Tongue (tissue), 2 donors: Measurements from ENCODE around the gene TEX29. TPM values are rescaled to one million over a fixed set of nuclear protein-coding genes. Genes with fewer than 3 reads are reported as not detected.

Experiments used
- DNase-seq: peaks from one replicate; pipeline ENCODE4 v3.0.0-alpha.2; 2015
- total RNA-seq: library from RNA; depleted of rRNA; stranded (reverse); fragments of >200 nt; gene quantifications from one replicate; pipeline ENCODE4 v1.2.3, GENCODE V29; 2014

TEX29 gene
- total RNA-seq, 1 donor from 2014 or later: 0.72 TPM

DNA sequence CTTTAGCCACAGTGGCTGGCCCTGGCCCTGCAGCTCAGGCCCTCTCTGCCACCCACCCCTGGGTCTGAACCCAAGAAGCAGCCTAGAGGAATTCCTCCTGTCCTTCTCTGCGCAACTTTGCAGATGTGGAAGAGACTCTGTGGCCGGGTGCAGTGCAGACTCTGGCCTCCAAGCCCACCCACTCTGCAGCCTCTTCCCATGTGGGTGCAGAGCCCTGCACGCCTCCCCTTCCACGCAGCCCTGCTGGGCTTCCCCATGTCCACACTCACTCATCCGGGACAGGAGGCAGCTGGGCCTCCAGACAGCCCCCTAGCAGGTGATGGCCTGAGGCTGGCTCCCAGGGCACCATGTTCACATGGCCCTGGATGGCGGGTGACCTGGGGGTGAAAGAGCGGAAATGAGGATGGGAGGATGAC, 2.5 kb downstream of the TEX29 start:
- DNase-seq: no peak

DNA sequence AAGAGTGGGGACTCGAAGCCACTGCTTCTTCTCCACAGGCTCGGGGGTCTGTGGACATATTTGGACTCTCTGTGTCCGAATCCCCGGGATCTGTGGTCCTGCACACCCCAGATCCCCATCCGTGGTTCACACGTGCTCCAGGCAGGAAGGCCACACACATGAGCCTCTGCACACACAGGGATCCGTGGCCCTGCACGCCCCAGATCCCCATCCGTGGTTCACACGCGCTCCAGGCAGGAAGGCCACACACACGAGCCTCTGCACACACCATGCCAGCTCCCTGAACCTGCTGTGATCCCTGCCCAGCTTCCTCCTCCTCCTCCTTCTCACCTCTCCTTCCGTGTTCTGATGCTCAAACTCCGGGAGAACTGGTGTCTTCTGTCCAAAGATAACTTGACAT, 3.1 kb downstream of the TEX29 start:
- no peak for DNase-seq

DNA sequence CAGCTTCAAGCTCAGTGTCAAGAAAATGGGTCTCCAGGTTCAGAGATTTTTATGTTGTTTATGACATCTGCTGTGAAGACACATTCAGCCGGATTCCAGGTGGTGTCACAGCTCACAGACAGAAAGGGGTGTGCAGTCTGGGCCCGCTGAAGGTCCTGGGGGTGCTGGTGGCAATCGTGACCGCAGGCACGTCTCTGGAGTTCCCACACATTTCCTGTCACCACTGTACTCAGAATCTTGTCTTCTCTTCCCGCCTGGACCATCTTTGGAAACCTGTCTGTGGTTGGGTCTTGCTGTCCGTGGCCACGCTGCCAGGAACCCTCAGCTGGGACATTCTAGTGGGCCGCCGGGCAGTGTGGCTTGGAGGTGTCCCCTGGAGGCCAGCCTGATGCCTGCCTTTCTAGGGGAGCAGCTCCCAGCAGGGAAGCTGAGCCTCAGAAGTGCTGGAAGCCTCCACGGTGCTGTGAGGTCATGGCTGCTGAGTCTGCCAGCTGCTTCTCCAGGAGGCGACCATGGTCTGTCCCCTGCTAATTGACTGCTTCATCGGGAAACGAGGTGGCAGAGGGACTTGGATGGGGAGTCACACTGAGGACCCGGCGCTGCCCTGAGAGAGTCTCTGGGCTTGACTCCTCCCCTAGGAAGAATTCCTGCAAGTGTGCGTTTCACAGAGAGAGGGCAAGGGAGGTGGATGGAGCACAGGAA, 3.7 kb downstream of the TEX29 start:
- no peak for DNase-seq

DNA sequence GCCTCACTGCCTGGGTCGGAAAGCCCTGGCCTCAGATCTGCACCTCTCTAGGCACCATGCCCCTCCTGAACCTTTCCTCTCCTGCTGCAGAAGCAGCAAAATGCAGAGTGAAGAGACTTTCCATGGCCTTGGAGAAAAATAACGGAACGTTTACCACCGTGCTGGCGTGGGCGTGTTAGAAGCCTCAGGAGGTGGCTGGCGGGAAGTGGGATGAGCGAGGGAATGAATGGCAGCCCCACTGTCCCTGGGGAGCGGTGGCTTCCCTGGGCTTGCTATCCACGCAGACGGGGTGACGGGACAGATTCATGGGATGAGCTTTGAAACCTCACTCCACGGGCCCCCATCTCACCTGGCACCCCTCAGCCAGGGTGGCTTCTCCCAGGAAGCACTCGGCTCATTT, 4.3 kb downstream of the TEX29 start:
- DNase-seq: no peak

DNA sequence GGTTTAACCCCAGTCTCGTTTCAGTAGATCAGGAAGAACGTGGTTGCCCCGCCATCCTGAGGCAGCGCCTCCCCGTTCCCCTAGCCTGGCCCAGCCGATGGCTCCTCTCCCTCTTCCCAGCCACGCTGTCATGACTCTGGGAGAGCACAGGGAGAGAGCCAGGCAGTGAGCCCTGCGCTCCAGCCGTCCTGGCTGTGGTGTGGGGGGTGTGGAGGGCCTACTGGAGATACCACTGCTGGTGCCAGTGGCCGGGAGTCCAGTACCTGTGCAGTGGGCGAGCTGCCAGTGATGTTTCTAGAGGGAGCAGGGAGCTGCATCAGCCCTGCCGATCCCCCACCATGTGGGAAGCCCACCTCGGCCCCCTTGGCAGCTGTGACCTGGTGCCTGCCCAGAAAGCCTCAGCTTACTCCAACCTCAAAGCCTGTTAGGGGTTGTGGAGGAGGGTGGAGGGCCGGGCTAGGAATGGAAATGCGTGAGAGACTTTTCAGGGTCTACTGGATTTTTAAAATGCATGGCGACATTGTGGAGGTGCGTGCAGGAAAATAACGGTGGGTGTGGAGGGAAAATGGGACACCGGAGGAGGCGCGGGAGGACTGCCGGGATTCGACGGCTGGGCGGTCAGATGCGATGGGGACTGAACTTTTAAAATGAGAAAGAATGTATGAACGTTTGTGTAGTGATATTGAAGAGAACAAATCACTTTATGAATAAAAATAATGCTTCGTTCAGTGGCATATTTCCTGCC, 4.9 kb downstream of the TEX29 start:
- DNase-seq: no peak

DNA sequence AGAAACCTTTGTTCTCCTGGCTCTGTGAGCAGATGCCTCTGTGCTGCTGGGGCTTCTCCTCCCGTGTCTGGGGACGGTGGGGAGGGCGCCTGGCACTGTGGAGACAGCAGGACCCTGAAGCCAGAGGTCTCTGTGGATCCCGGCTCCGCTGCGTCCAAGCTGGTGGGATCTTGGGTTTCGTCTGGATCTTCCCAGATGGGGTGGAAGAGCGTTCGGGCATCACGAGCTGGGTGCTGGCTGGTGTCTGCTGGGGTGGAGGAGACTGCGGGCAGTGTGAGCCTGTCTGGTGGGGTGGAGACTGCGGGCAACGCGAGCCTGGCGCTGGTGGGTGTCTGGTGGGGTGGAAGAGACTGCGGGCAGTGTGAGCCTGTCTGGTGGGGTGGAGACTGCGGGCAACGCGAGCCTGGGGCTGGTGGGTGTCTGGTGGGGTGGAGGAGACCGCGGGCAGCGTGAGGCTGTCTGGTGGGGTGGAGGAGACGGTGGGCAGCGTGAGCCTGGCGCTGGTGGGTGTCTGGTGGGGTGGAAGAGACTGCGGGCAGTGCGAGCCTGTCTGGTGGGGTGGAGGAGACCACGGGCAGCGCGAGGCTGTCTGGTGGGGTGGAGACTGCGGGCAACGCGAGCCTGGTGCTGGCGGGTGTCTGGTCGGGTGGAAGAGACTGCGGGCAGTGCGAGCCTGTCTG, 5.6 kb downstream of the TEX29 start:
- no peak for DNase-seq

DNA sequence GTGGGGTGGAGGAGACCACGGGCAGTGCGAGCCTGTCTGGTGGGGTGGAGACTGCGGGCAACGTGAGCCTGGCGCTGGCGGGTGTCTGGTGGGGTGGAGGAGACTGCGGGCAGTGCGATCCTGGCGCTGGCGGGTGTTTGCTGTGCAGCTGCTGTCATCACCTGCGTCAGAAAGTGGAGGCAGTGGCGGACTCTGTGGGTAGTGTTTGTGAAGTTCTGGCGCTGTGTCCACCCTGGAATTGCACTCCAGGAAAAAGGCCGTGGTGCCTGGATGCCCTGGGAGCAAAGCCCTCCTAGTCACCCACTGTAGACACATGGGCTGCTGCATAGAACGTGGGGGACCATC, 6.2 kb downstream of the TEX29 start:
- DNase-seq: no peak

DNA sequence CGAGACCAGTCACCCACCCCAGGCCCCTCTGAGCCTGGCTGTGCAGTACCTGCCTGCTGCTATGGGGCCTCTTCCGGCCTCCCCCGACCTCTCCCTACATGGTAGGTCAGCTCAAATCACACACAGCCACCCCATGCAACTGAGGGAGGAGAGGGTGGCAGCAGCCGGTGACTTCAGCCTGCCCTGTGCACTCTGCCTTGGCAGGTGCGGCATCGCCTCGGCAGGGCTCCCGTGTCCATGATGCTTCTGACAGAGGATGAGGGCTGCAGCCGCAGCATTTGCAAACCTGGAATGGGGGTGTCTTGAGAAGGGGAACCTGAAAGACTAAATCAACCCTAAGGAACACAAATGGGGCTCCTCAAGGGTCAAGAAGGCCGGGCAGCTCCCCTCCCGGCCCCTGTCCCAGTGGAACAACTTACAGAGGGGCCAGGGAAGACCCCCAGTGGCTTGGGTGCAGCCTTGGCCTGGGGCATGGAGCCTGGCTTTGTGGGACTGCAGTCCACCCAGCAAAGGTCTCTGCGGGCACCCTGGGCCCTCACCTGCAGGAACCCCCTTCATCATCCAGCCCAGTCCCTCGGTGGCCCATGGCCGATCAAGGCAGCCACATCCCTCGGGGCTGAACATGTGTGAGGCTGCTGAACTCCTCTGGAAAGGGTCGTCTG, 6.7 kb downstream of the TEX29 start:
- DNase-seq: no peak

DNA sequence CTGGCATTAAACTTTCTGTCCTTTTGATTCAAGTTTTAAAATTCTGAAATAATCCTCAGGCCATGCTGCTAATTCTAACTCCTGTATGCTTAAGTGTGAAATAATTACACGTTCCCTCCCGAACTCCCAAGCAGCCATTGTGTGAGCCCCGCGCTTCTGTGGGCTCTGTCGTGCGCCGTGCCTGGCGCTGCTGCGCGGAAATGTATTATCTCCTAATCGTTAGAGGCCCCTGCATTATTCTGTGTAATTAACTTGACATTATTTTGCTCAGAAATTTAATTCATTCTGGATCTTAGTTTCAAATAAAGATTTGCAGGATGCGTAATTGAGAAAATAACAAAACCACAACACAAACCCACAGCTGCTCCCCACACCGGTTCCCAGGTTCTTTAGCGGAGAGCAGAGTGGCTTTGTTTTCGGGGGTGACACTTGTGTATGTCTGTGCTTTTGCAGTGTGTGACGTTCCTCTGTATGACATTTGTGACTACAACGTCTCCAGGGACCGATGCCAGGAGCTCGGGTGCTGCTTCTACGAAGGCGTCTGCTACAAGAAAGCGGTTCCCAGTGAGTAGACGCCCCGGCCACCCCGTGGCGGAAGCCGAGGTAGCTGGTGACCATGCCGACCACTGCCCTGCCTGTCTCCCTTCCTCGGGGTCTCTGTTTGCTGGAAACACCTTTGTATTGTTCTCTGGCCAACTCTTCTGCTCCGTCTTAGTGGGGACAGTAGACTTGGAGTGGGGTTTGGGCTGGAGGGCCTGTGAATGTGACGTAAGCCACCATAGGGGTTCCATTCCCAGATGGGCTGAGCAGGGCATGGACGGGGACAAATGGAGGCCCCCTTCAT, 7.5 kb downstream of the TEX29 start:
- DNase-seq: no peak

DNA sequence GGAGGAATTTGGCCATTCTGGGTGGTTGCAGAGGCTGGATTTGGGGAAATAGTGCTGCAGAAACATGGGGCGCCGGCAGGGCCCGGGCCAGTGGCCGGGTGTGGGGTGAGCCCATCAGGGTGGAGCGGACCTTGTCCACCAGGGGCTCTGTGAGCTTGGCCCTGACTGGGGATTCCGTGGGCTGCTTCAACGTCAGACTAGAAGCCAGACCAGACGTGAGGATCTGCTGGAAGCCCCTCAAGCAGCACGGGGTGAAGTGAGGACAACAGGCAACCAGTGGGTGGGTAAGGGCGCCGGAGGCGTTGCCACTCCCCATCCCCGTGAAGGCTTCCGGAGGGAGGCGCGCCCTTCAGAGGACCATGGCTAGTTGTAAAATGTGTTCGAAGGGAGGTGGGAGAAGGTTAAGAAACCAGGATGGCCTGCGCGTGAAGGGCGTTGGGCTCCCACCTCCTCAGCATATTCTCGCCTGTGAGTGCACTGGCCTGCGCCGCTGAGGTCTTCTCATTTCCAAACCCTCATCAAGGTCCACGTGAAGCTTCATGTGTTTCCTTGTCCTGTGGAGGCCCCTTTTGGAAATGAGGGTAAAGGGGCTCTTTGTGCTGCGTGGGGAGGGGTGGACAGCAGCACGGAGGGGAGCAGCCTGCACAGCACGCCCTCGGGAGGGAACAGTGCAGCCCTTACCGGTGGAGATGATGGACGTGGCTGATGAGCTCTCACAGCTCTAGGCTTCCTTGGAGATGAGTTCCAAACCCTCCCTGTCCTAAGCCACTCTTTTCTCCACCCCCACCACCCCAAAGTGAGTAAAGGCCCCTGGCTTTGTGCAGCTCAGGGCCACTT, 8.3 kb downstream of the TEX29 start:
- DNase-seq: no peak

DNA sequence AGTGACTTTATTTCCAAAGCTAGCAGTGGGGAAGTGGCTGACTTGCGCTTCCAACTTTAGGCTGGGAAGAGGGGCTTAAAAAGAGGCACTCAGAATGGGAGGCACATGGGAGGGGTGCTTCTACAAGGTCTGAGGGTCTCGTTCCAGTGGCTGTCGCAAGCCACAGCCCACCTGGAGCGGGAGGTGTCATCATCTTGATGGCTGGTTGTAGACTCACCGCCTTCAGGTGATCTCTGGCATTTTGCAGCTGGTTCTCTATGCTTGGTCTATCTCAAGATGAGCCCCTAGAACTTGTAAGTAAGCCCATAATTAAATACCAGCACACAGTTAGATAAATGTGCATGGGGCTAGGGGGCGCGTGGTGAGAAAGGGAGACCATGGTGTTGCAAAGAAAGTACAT, 9.2 kb downstream of the TEX29 start:
- DNase-seq: no peak

DNA sequence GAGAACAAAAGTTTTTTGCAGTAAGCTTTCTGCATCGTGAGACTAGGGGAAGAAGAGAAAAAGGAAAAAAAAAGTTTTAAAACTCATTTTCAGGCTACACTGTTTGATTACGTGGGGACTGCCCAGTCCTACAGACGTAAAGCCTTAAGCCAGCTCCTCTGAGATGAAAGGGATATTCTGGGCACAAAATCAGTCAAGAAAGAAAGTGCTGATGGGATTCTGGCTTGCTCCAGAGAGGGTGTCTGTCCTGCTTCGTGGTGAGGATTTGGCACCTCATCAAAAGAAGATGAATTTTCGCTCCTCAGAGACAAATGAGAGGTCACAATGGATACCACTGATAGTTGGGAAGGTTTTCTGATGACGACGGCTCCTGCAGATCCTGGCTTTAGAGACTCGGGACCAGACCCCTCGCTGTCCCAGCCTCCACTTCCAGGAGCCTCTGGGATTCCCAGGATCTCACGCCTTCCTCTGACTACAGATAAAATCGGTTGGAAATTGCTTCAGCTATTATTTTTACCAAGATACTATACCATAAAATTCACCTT, 9.7 kb downstream of the TEX29 start:
- no peak for DNase-seq

DNA sequence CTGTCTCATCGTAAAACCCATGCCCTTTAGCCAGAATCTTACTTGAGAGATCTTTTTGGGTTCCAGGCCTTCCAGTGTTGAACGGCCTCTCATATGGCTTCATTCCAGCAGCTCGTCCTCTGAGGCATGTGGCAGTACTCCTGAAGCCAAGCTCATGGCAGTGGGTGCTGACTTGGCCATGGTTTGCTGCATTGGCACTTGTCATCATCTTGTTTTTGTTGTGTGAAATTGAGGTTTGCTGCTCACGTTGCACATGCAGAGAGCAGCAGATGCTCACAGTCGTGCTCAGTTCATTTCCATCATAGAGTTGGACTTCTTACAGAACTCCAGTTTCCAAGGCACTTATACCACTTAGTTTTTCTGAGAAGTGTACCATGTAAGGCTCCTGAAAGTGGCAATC, 14.9 kb downstream of the TEX29 start:
- no peak for DNase-seq

DNA sequence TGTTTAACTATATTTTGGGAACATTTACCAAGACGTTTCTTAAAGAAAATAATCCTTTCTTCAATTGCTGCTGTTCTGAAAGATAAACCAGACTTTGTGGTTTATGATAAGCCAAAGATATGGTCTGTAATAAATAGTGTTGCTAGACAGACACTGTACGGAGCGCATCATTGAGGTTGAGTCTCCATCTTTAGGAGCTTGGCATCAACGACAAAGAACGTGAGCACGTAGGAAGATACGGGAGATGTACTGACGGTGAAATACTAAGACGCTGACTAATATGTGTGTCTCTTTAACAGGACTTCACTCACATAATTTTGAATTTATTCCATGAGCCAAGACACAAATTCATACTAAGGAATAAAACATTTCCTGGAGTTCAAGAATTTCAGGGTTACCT, 16.2 kb downstream of the TEX29 start:
- no peak for DNase-seq

DNA sequence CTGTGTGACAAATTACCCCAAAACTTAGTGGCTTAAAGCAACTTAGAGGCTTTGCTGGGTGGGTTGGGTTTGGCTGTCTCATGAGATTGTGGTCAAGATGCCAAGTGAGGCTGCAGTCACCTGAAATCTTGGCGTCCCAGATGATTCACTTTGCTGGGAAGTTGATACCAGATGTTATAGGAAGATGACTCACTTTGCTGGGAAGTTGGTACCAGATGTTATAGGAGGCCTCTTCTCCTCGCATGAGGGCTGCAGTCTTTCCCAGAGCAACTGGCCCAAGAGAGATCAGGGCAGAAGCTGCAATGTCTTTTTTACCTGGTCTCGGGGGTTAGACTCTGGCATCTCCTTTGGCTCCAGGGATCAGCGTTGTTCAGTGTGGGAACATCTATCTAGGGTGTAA, 16.8 kb downstream of the TEX29 start:
- no peak for DNase-seq

DNA sequence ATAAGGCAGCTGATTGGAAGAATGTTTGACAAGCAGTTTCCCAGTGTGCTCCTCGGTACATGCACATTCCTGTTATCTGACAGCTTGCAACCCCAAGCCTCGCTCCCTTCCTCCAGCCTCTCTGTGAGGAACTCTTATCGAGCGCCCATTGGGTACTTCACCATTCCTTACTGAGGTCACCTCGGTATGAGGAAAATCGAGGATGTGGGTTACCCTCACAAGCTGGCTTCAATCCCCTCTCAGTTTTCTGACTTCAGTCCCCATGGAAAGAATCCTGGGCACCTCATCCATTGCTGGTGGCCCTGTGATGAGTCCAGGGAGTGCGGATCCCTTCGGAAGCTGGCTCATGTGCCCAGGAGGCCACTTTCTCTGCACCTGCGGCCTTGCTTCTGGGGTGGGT, 17.3 kb downstream of the TEX29 start:
- DNase-seq: no peak

DNA sequence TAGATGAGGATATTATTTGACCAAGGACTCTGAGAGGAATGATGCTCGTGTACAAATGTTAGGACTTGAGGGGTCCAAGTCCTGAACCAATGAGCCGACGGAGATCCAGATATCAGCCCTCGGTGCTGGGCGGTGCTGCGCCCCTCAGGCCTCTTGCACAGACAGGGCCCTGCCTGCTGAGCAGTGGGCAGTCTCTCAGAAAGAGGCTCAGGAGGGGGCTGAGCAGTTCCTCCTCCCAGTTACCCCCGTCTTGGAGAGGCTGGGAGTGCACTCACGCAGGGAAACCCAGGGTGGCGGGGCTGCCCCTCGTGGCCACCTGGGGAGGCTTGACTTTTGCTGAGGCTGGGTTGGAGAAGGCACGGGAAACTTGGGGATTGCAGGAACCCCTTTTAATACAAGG, 18.4 kb downstream of the TEX29 start:
- no peak for DNase-seq

DNA sequence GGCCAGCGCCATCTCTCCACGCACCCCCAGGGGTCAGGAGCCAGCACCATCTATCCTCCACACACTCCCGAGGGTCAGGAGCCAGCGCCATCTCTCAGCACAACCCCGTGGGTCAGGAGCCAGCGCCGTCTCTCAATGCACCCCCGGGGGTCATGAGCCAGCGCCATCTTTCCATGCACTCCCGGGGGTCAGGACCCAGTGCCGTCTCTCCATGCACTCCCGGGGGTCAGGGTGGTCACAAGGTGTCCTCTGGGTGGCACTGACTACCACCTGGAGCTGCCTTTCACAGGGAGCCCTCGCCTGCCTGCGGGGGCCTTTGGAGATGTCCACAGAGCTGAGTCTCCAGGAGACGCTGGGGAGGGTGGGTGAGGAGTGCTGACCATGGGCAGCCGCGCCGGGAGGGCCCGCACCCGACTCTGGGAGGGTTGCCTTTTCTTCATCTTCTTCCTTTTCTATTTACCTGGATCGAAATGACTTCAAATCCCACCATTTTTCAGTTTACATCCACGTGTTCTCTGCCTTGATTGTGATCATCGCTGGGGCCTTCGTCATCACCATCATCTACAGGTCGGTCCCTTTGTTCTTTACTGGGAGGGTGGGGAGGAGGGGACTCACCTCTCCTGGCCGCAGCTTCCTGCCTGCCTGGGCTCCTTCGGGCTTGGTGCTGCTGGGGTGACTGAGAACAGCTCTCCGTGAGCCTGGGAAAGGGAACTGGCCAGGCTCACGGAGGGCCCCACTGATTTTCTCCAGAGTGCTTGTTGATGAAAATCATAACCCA, 19.1 kb downstream of the TEX29 start:
- no peak for DNase-seq

DNA sequence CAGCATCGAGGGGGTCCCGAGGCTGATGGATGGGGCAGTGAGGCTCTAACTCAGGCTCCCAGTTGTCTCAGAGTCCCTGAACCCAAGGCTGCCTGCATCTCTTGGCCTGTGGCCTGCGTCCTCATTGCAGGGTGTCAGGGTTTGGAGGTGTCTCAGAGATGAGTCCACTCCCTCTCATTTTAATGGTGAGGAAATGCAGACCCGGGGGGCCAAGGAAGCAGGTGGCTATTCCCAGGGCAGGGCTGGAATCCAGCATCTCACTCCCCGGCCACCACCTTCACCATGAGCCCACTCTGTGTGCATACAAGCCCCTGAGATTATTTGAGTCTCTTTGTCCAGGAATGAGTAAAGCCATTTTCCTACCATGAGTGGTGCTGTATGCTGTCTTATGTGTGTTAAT, 21.4 kb downstream of the TEX29 start:
- DNase-seq: no peak

DNA sequence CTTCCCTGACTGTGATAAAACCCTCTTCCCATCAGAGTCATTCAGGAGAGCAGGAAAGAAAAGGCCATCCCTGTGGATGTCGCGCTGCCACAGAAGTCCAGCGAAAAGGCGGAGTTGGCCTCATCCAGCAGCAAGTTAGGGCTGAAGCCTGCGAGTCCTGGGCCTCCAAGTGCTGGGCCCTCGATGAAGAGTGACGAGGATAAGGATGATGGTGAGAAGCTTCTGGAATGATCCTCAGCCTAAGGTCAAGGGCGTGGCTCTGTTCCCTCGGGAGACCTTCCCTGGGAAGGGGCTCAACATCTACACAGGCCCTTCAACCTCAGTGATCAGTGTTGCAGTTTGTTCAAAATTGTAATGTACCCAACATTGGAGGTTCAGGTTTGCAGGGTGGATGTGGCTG, 22.3 kb downstream of the TEX29 start:
- no peak for DNase-seq
